ENCODE results near the gene U2AF1L4. TPM values are rescaled to one million over a fixed set of nuclear protein-coding genes. Genes with fewer than 3 reads are reported as not detected.

U2AF1L4 gene
- total RNA-seq, 1 experiment from 2014 or later, result 12.2 TPM

GRCh38 chr19:35757749-35758608, 12.8 kb upstream of the U2AF1L4 start, which contains the start of gene PROSER3:
PROSER3 (plus strand) TSS chr19:35758176; CDS start chr19:35758216, 40 bp downstream.
- DNase-seq (ENCODE audit: low read depth), result peak; percentile 99

GRCh38 chr19:35757231-35757748, 12.1 kb upstream of the U2AF1L4 start:
- peak; percentile 85 for DNase-seq (ENCODE audit: low read depth)

GRCh38 chr19:35756377-35757230, 11.4 kb upstream of the U2AF1L4 start, which contains the start of gene HSPB6:
HSPB6 (minus strand) TSS chr19:35757029; CDS start chr19:35757008, 21 bp downstream.
- no peak for DNase-seq (ENCODE audit: low read depth)

- DNase-seq (ENCODE audit: low read depth), result no peak
These were observed 10.5 kb upstream of the U2AF1L4 start for GRCh38 chr19:35755550-35756376.

GRCh38 chr19:35755131-35755549, 9.9 kb upstream of the U2AF1L4 start:
- no peak for DNase-seq (ENCODE audit: low read depth)

- no peak for DNase-seq (ENCODE audit: low read depth)
These were observed 9.3 kb upstream of the U2AF1L4 start for GRCh38 chr19:35754370-35755130.

- DNase-seq (ENCODE audit: low read depth), result no peak
These were observed 8.6 kb upstream of the U2AF1L4 start for GRCh38 chr19:35753634-35754369.

- DNase-seq (ENCODE audit: low read depth), result no peak
These were observed 7.6 kb upstream of the U2AF1L4 start for GRCh38 chr19:35752746-35753350.

- no peak for DNase-seq (ENCODE audit: low read depth)
These were observed 6.9 kb upstream of the U2AF1L4 start for GRCh38 chr19:35751839-35752745.

- DNase-seq (ENCODE audit: low read depth), result no peak
These were observed 4.9 kb upstream of the U2AF1L4 start for GRCh38 chr19:35750167-35750566.

- DNase-seq (ENCODE audit: low read depth), result peak; percentile 99
These were observed 3.1 kb upstream of the U2AF1L4 start, which contains the start of gene LIN37 for GRCh38 chr19:35748106-35749020. LIN37 (plus strand) TSS chr19:35748576; CDS start chr19:35748725, 149 bp downstream.

GRCh38 chr19:35746531-35746930, 1.3 kb upstream of the U2AF1L4 start:
- no peak for DNase-seq (ENCODE audit: low read depth)

GRCh38 chr19:35746087-35746462, 857 bp upstream of the U2AF1L4 start:
- DNase-seq (ENCODE audit: low read depth), result no peak

GRCh38 chr19:35744430-35745327, 539 bp downstream of the U2AF1L4 start:
- peak; percentile 94 for DNase-seq (ENCODE audit: low read depth)

GRCh38 chr19:35743640-35744429, 1.4 kb downstream of the U2AF1L4 start:
- DNase-seq (ENCODE audit: low read depth), result no peak

Measured in LHCN-M2 (cell line).